GM19468 (cell line): Measurements from ENCODE around the gene SNX14.
A peak's percentile ranks its signal among the peaks of the same experiment; 100 is the strongest.
"Not testable (repeated sequence)": the region's sequence is repeated elsewhere in the genome, so short reads cannot be mapped to it uniquely, and the experiment has no call there.

Experiments used
- ATAC-seq: cut with Tn5 transposase; IDR thresholded peaks from one replicate; pipeline ENCODE4 v1.9.1; 2021; ENCODE audit warnings: mild to moderate bottlenecking, moderate library complexity, moderate number of reproducible peaks; ENCODE audit not compliant: unreplicated experiment; ENCODE audit errors: extremely low read depth

Gene SNX14

GRCh38 chr6:85593438-85594196, at the start of gene SNX14:
Gene SNX14, minus strand, starts transcription at chr6:85593858. Its CDS starts 140 bp downstream, at chr6:85593718.
- ATAC-seq, result peak; percentile 87

- ATAC-seq, result peak; percentile 73
These were observed 49.3 kb upstream of the SNX14 start, which contains the start of gene SYNCRIP for GRCh38 chr6:85642774-85643536. Gene SYNCRIP, minus strand, starts transcription at chr6:85642886. Its CDS starts 1,447 bp downstream, at chr6:85641439.

DNA sequence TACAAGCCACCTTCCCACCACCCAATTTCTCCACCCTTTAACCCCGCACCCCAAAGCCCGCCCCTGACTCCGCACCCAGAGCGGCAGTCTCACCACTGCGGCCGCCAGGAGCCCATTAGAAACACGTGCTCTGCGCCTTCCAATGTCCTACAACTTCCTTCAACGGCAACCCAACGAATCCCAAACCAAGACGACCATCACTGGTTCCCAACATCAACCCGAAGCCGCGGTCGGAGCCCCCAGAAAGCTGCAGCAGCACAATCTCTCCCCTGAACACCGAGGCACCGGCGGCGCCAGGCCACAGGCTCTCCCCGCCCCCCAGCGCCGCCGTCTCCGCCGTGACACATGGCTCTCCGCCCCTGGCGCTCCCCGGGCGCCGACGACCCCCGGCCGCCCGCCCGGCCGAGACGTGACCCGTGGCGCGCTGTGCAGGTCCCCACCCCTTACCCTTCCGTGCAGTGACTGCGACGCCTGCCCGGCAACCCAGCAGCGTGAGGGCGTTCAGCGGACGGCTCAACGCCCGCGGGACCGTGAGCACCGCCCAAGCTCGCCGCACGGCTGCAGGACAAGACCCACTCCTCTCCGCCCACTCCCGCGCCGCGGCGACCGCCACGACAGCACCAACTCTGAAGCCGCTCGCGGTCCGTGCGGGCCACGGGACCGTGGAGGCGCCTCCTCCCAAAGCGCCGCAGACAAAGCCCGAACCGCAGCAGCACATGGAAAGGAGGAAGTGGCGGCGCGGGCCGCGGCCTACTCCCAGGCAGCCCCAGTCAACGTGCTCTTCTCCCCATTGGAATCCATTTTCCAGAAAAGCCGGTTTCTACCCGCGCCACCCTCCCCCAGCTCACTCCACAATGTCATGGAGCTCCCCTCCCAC, 48.5 kb upstream of the SNX14 start:
- ATAC-seq, result no peak

GRCh38 chr6:85641522-85641896, 47.9 kb upstream of the SNX14 start:
- no peak for ATAC-seq

- ATAC-seq, result no peak
These were observed 47.2 kb upstream of the SNX14 start for GRCh38 chr6:85640821-85641220.

- ATAC-seq, result no peak
These were observed 43.9 kb upstream of the SNX14 start for GRCh38 chr6:85637579-85637978.

GRCh38 chr6:85632164-85632942, 38.7 kb upstream of the SNX14 start:
- ATAC-seq, result no peak

DNA sequence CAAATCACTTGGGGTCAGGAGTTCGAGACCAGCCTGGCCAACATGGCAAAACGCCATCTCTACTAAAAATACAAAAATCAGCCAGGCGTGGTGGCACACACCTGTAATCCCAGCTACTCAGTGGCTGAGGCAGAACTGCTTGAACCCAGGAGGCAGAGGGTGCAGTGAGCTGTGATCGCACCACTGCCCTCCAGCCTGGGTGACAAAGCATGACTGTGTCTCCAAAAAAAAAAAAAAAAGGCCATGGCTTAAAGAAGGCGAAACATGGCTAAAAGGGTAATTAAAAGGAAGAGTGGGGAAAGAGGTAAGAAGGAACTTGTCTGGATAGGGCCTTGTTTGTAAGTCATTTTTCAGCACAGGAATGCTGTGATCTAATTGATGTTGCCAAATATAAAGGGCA, 37.5 kb upstream of the SNX14 start:
- not testable (repeated sequence) for ATAC-seq

- no peak for ATAC-seq
These were observed 34.7 kb upstream of the SNX14 start for GRCh38 chr6:85628353-85628752.

- no peak for ATAC-seq
These were observed 26.6 kb upstream of the SNX14 start for GRCh38 chr6:85620308-85620707.

GRCh38 chr6:85614780-85615179, 21.1 kb upstream of the SNX14 start:
- ATAC-seq, result no peak

- ATAC-seq, result no peak
These were observed 19.2 kb upstream of the SNX14 start for GRCh38 chr6:85612690-85613474.

- no peak for ATAC-seq
These were observed 16.7 kb upstream of the SNX14 start for GRCh38 chr6:85610182-85610895.

GRCh38 chr6:85602100-85602499, 8.4 kb upstream of the SNX14 start:
- ATAC-seq, result no peak

DNA sequence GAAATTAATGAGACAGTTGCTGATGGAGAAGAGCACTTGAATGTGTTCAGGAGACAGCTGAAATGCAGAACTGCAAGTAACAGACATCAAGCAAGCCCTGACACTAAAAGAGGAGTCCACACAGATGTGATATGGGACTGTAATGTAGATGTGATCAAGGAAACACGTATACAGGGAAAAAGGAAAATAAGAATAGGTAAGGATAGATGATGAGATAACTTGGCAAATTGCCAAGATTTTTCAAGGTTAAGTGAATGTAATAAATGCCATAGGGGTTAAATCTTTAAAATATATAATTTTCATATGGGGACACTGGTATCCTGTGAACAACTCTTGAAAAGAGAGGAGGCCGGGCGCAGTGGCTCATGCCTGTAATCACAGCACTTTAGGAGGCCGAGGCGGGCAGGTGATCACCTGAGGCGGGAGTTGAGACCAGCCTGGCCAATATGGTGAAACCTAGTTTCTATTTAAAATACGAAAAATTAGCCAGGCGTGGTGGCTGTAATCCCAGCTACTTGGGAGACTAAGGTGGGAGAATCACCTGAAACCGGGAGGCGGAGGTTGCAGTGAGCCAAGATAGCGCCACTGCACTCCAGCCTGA, 7.2 kb upstream of the SNX14 start:
- no peak for ATAC-seq

DNA sequence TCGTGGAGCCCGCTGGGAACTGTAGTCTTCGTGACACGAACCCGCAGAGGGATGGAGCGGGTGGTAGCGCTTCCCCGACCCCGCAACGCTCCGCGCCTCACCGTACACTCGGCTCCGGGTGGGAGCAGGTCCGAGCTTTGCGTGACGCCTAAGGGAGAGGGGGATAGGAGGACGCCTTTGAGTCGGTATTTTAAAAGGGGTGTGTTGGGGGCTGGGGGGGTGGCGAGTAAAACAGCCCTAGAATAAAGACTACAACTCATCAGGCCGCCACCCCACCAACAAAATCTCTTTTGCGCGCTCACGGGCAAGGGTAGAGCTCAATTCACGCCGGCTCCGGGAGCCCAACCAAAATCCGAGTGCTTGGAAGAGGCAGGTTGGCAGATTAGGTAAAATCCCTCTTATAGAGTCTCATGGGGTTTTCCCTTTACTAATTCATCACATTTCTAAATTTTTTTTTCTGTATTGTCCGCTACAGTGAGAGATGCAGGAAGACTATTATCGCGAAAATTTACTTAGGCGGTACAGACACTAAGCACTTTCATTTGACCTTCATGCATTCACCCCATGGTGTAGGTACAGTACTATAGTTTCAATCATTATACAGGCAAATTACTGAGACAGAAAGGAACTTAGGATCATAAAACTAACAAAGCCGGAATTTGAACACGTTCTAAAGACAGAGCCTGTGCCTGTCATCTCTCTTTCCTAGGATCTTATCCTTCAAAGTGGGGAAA, 706 bp upstream of the SNX14 start:
- no peak for ATAC-seq

DNA sequence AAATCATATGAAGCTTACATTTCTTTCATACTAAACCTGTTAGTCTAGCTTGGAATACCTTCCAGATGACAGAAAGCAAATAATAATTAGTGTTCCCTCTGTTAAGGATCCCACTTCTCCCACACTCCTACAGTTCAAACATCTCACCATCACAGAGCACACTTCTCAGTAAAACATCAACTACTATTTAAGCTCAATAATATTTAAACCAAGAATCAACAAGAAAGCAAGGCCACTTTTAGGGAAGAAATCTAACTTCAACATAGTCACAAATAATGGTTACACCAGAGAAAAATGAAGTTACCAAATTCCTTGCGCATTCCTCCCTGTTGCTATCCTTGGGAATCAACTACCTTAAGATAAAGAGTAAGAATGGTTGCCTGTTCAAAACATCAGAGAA, 1.6 kb downstream of the SNX14 start:
- ATAC-seq, result no peak
